GM23338 (cell line): ENCODE results near the gene CSNK1G1.

ENCODE experiments used
- CREB1 ChIP-seq: fragments of 250-450 bp; sonication (Bioruptor Pico); IDR thresholded peaks from 2 replicates; pipeline ENCODE4 v1.5.0; 2020; ENCODE audit warnings: low read depth, mild to moderate bottlenecking, moderate library complexity
- CTCF ChIP-seq, 2 experiments: fragments of 200-600 bp in 1 of 2; sonication (generic) in 1 of 2; conservative IDR thresholded peaks; 2 replicates each; pipeline versions ENCODE4 v1.5.1 to v1.6.1; 2016 to 2017; ENCODE audit warnings: antibody characterized with exemption in 2 of 2, low read depth in 2 of 2, mild to moderate bottlenecking in 2 of 2, moderate library complexity in 1 of 2
- ETS1 ChIP-seq: IDR thresholded peaks from 2 replicates; pipeline ENCODE4 v1.6.1; 2016; ENCODE audit warnings: antibody characterized with exemption
- EZH2 ChIP-seq: fragments of 200-600 bp; sonication (generic); IDR thresholded peaks from one replicate; pipeline ENCODE4 v1.8.0; 2017; ENCODE audit warnings: antibody characterized with exemption, mild to moderate bottlenecking, low read depth; ENCODE audit not compliant: unreplicated experiment
- EZH2phosphoT487 ChIP-seq: fragments of 200-600 bp; sonication (generic); IDR thresholded peaks from one replicate; pipeline ENCODE4 v1.8.1; 2018; ENCODE audit warnings: antibody characterized with exemption; ENCODE audit not compliant: unreplicated experiment
- JUNB ChIP-seq: IDR thresholded peaks from one replicate; pipeline ENCODE4 v1.6.1; 2016; ENCODE audit warnings: antibody characterized with exemption; ENCODE audit not compliant: unreplicated experiment
- NANOG ChIP-seq: IDR thresholded peaks from 2 replicates; pipeline ENCODE4 v1.6.1; 2016; ENCODE audit warnings: antibody characterized with exemption, borderline replicate concordance
- POLR2AphosphoS5 ChIP-seq: IDR thresholded peaks from 2 replicates; pipeline ENCODE4 v1.6.1; 2016; ENCODE audit warnings: antibody characterized with exemption, low read depth
- REST ChIP-seq: IDR thresholded peaks from one replicate; pipeline ENCODE4 v1.6.1; 2018; ENCODE audit warnings: antibody characterized with exemption; ENCODE audit not compliant: unreplicated experiment
- STAT1 ChIP-seq: IDR thresholded peaks from one replicate; pipeline ENCODE4 v1.6.1; 2016; ENCODE audit warnings: antibody characterized with exemption; ENCODE audit not compliant: unreplicated experiment
- ZNF114 ChIP-seq: fragments of 250-450 bp; sonication (Bioruptor Pico); IDR thresholded peaks from 2 replicates; pipeline ENCODE4 v1.5.0; 2020; ENCODE audit warnings: mild to moderate bottlenecking, moderate library complexity
- ZNF331 ChIP-seq: fragments of 250-450 bp; sonication (Bioruptor Pico); IDR thresholded peaks from 2 replicates; pipeline ENCODE4 v1.5.0; 2020; ENCODE audit warnings: low read depth, mild to moderate bottlenecking, moderate library complexity
- ZNF462 ChIP-seq: fragments of 250-450 bp; sonication (Bioruptor Pico); IDR thresholded peaks from 2 replicates; pipeline ENCODE4 v1.5.0; 2020; ENCODE audit warnings: mild to moderate bottlenecking, moderate library complexity

GRCh38 chr15:64386291-64386690 is 30.3 kb upstream of the CSNK1G1 start:
- TF ChIP-seq POLR2AphosphoS5 = no peak
- no peak for TF ChIP-seq CTCF (conservative IDR thresholded peaks at IDR 0.05; ENCODE audit: low read depth in 2 of 2)
- TF ChIP-seq ETS1 = no peak
- no peak for TF ChIP-seq REST
- no peak for TF ChIP-seq EZH2phosphoT487
- TF ChIP-seq JUNB = no peak
- no peak for TF ChIP-seq EZH2
- TF ChIP-seq ZNF114 (CRISPR knock-in tag) = no peak
- TF ChIP-seq STAT1 = no peak
- no peak for TF ChIP-seq NANOG
- no peak for TF ChIP-seq CREB1 (CRISPR knock-in tag)
- no peak for TF ChIP-seq ZNF331 (CRISPR knock-in tag)
- TF ChIP-seq ZNF462 (CRISPR knock-in tag) = no peak
